Measurements from ENCODE around the gene PIGS.

The PIGS gene

GRCh38 chr17:28549236-28550132, 21.8 kb downstream of the PIGS start:
- H3K27me3 ChIP-seq (ENCODE audit: control insufficient read depth in 1 of 2, insufficient read depth in 1 of 2, low read length in 2 of 2), result no peaks in the 10 kb centered on the region
- no peak overlapping the region for H2BK120ac ChIP-seq (ENCODE audit: low read depth, low read length)
- no peak overlapping the region for H4K91ac ChIP-seq (ENCODE audit: low read length)
- peaks cover 30 to 32% of the 10 kb centered on the region in 2 experiments for H3K36me3 ChIP-seq (ENCODE audit: control insufficient read depth in 1 of 2, insufficient read depth in 2 of 2, low read depth in 1 of 2, low read length in 2 of 2)
- no peak overlapping the region for H2BK12ac ChIP-seq (ENCODE audit: low read length in 2 of 2)
- H3K4me2 ChIP-seq (ENCODE audit: low read length, poor library complexity, severe bottlenecking), result no peak overlapping the region
- no peaks in the 10 kb centered on the region for H3K9me3 ChIP-seq (ENCODE audit: control insufficient read depth, low read length)
- peaks cover 31% of the 10 kb centered on the region for H3K79me1 ChIP-seq (replicated peaks; ENCODE audit: low read length, poor library complexity, severe bottlenecking)
- H3K23ac ChIP-seq (ENCODE audit: low read length in 2 of 2), result peak overlapping the region in 1 of 2 experiments; percentile 19
- H2BK15ac ChIP-seq (ENCODE audit: low read depth, poor library complexity, severe bottlenecking), result no peak overlapping the region
- H4K8ac ChIP-seq (ENCODE audit: low read length), result no peak overlapping the region
- H3K4me1 ChIP-seq (ENCODE audit: control insufficient read depth, insufficient read depth, low read depth, low read length), result peaks cover 12% of the 10 kb centered on the region
- H3K14ac ChIP-seq (ENCODE audit: low read length in 2 of 2), result no peak overlapping the region
- no peak overlapping the region for H2AFZ ChIP-seq (ENCODE audit: low read depth, low read length)
- H3K4ac ChIP-seq (ENCODE audit: low read depth in 1 of 2, low read length in 2 of 2), result no peak overlapping the region
- H3K9ac ChIP-seq (ENCODE audit: low read length), result no peak overlapping the region
- no peak overlapping the region for H3K27ac ChIP-seq (ENCODE audit: low read length, poor library complexity, severe bottlenecking)
- WGBS, result 56% methylated on average over 3 of the region's 3 CpGs
- no peak overlapping the region for H3K4me3 ChIP-seq (ENCODE audit: insufficient read depth in 1 of 2, low read depth in 1 of 2, low read length in 2 of 2)
- no peak for DNase-seq
- no peak overlapping the region for H3K18ac ChIP-seq (ENCODE audit: low read depth in 1 of 2, low read length in 2 of 2)
- no peak overlapping the region for H2BK5ac ChIP-seq (ENCODE audit: low read depth, low read length, poor library complexity, severe bottlenecking)
- H2AK5ac ChIP-seq (ENCODE audit: low read length, severe bottlenecking), result no peak overlapping the region

GRCh38 chr17:28548417-28549130, 22.8 kb downstream of the PIGS start:
- Histone ChIP-seq H3K4me3 (ENCODE audit: insufficient read depth in 1 of 2, low read depth in 1 of 2, low read length in 2 of 2) (no peak overlapping the region), H3K9me3 (ENCODE audit: control insufficient read depth, low read length) (no peaks in the 10 kb centered on the region), H3K4me1 (ENCODE audit: control insufficient read depth, insufficient read depth, low read depth, low read length) (peaks cover 12% of the 10 kb centered on the region), H3K79me1 (replicated peaks; ENCODE audit: low read length, poor library complexity, severe bottlenecking) (peaks cover 31% of the 10 kb centered on the region), H3K9ac (ENCODE audit: low read length) (no peak overlapping the region), H2AFZ (ENCODE audit: low read depth, low read length) (no peak overlapping the region), H4K91ac (ENCODE audit: low read length) (no peak overlapping the region), H2BK120ac (ENCODE audit: low read depth, low read length) (no peak overlapping the region), H2BK12ac (ENCODE audit: low read length in 2 of 2) (no peak overlapping the region), H2BK5ac (ENCODE audit: low read depth, low read length, poor library complexity, severe bottlenecking) (no peak overlapping the region), H3K36me3 (ENCODE audit: control insufficient read depth in 1 of 2, insufficient read depth in 2 of 2, low read depth in 1 of 2, low read length in 2 of 2) (peaks cover 21 to 23% of the 10 kb centered on the region in 2 experiments), H3K4me2 (ENCODE audit: low read length, poor library complexity, severe bottlenecking) (no peak overlapping the region), H3K18ac (ENCODE audit: low read depth in 1 of 2, low read length in 2 of 2) (no peak overlapping the region), H3K4ac (ENCODE audit: low read depth in 1 of 2, low read length in 2 of 2) (no peak overlapping the region), H3K23ac (ENCODE audit: low read length in 2 of 2) (no peak overlapping the region), H2BK15ac (ENCODE audit: low read depth, poor library complexity, severe bottlenecking) (no peak overlapping the region), H3K27ac (ENCODE audit: low read length, poor library complexity, severe bottlenecking) (no peak overlapping the region), H3K27me3 (ENCODE audit: control insufficient read depth in 1 of 2, insufficient read depth in 1 of 2, low read length in 2 of 2) (no peaks in the 10 kb centered on the region), H2AK5ac (ENCODE audit: low read length, severe bottlenecking) (no peak overlapping the region), H3K14ac (ENCODE audit: low read length in 2 of 2) (no peak overlapping the region), H4K8ac (ENCODE audit: low read length) (no peak overlapping the region)
- DNase-seq, result no peak
- 81% methylated on average over 6 of the region's 6 CpGs for WGBS

GRCh38 chr17:28547623-28548416, 23.5 kb downstream of the PIGS start:
- Histone ChIP-seq H3K9me3 (ENCODE audit: control insufficient read depth, low read length) (no peaks in the 10 kb centered on the region), H3K27me3 (ENCODE audit: control insufficient read depth in 1 of 2, insufficient read depth in 1 of 2, low read length in 2 of 2) (no peaks in the 10 kb centered on the region), H2AK5ac (ENCODE audit: low read length, severe bottlenecking) (no peak overlapping the region), H3K27ac (ENCODE audit: low read length, poor library complexity, severe bottlenecking) (no peak overlapping the region), H2BK15ac (ENCODE audit: low read depth, poor library complexity, severe bottlenecking) (no peak overlapping the region), H3K4me2 (ENCODE audit: low read length, poor library complexity, severe bottlenecking) (no peak overlapping the region), H2AFZ (ENCODE audit: low read depth, low read length) (no peak overlapping the region), H2BK5ac (ENCODE audit: low read depth, low read length, poor library complexity, severe bottlenecking) (no peak overlapping the region), H3K9ac (ENCODE audit: low read length) (no peak overlapping the region), H3K4me1 (ENCODE audit: control insufficient read depth, insufficient read depth, low read depth, low read length) (peaks cover 12% of the 10 kb centered on the region), H3K79me1 (replicated peaks; ENCODE audit: low read length, poor library complexity, severe bottlenecking) (peaks cover 31% of the 10 kb centered on the region), H3K4me3 (ENCODE audit: insufficient read depth in 1 of 2, low read depth in 1 of 2, low read length in 2 of 2) (no peak overlapping the region), H2BK12ac (ENCODE audit: low read length in 2 of 2) (no peak overlapping the region), H3K18ac (ENCODE audit: low read depth in 1 of 2, low read length in 2 of 2) (no peak overlapping the region), H3K4ac (ENCODE audit: low read depth in 1 of 2, low read length in 2 of 2) (no peak overlapping the region), H3K36me3 (ENCODE audit: control insufficient read depth in 1 of 2, insufficient read depth in 2 of 2, low read depth in 1 of 2, low read length in 2 of 2) (peaks cover 15 to 21% of the 10 kb centered on the region in 2 experiments), H2BK120ac (ENCODE audit: low read depth, low read length) (no peak overlapping the region), H3K14ac (ENCODE audit: low read length in 2 of 2) (no peak overlapping the region), H4K91ac (ENCODE audit: low read length) (no peak overlapping the region), H4K8ac (ENCODE audit: low read length) (no peak overlapping the region), H3K23ac (ENCODE audit: low read length in 2 of 2) (no peak overlapping the region)
- DNase-seq, result peak; percentile 62
- WGBS, result 84% methylated on average over 25 of the region's 26 CpGs

Measured in mesenchymal stem cell (in vitro differentiated cells and primary cell).